PFSK-1 (cell line): ENCODE data around the gene GALNT18.
A peak's percentile ranks its signal among the peaks of the same experiment; 100 is the strongest.

ENCODE experiments used
- FOXP2 ChIP-seq: optimal IDR thresholded peaks from 2 replicates; pipeline ENCODE3; 2011; ENCODE audit warnings: borderline replicate concordance, control low read depth, inconsistent platforms; ENCODE audit not compliant: insufficient read depth; ENCODE audit errors: extremely low read length, extremely low read depth
- POLR2AphosphoS5 ChIP-seq: IDR thresholded peaks from 2 replicates; pipeline ENCODE4 v1.6.1; 2012; ENCODE audit warnings: low read depth, mild to moderate bottlenecking, control low read depth, low read length, moderate library complexity
- SIN3A ChIP-seq: IDR thresholded peaks from 2 replicates; pipeline ENCODE4 v1.6.1; 2012; ENCODE audit warnings: mild to moderate bottlenecking, low read length, moderate library complexity, borderline replicate concordance; ENCODE audit not compliant: insufficient read depth
- TAF1 ChIP-seq: IDR thresholded peaks from 2 replicates; pipeline ENCODE4 v1.6.1; 2012; ENCODE audit warnings: low read length, control low read depth, borderline replicate concordance; ENCODE audit not compliant: insufficient read depth
- TF ChIP-seq, protein P1 (sequence below), 2 experiments: IDR thresholded peaks; 2 replicates each; pipeline versions ENCODE4 v1.6.1 to v1.8.0; 2011 to 2012; ENCODE audit warnings: low read depth in 2 of 2, low read length in 2 of 2, control low read depth in 1 of 2, inconsistent platforms in 1 of 2, mild to moderate bottlenecking in 1 of 2, moderate library complexity in 1 of 2; ENCODE audit not compliant: insufficient read depth in 1 of 2

Gene GALNT18

DNA sequence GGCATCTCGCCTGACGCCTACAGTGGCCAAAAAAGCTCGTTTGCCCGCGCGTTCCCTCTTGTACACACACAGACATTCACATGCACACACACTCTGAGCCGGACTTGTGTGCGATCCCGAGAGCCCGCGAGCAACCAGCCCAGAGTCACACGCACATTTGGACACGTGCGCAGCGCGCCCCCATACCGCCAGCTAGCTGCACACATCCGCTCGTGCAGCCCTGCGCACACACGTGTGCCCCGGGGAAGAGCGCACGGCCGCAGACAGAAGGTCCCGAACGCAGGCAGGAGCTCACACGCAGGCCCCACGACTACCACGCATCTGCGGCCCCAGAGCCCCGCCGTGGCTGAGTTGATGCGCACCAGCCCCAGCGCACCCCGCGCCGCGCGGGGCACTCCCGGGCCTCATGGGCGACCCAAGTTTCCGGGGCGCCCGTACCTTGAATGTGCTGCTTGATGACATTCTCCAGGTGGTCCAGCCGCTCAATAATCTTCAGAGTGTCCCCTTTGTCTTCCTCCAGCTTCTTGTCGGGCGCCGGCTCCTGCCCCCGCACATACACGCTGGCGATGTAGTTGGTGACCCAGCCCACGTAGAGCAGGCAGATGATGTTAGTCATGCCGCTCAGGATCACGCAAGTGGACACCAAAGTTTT, 758 bp downstream of the GALNT18 start:
- TF ChIP-seq FOXP2: peak; percentile 16
- no peak for TF ChIP-seq POLR2AphosphoS5
- no peak for TF ChIP-seq TAF1
- TF ChIP-seq, protein P1, sequence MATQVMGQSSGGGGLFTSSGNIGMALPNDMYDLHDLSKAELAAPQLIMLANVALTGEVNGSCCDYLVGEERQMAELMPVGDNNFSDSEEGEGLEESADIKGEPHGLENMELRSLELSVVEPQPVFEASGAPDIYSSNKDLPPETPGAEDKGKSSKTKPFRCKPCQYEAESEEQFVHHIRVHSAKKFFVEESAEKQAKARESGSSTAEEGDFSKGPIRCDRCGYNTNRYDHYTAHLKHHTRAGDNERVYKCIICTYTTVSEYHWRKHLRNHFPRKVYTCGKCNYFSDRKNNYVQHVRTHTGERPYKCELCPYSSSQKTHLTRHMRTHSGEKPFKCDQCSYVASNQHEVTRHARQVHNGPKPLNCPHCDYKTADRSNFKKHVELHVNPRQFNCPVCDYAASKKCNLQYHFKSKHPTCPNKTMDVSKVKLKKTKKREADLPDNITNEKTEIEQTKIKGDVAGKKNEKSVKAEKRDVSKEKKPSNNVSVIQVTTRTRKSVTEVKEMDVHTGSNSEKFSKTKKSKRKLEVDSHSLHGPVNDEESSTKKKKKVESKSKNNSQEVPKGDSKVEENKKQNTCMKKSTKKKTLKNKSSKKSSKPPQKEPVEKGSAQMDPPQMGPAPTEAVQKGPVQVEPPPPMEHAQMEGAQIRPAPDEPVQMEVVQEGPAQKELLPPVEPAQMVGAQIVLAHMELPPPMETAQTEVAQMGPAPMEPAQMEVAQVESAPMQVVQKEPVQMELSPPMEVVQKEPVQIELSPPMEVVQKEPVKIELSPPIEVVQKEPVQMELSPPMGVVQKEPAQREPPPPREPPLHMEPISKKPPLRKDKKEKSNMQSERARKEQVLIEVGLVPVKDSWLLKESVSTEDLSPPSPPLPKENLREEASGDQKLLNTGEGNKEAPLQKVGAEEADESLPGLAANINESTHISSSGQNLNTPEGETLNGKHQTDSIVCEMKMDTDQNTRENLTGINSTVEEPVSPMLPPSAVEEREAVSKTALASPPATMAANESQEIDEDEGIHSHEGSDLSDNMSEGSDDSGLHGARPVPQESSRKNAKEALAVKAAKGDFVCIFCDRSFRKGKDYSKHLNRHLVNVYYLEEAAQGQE (IDR thresholded peaks at IDR 0.05; ENCODE audit: insufficient read depth in 1 of 2, low read depth in 2 of 2, low read length in 2 of 2): no peak
- TF ChIP-seq SIN3A: no peak

DNA sequence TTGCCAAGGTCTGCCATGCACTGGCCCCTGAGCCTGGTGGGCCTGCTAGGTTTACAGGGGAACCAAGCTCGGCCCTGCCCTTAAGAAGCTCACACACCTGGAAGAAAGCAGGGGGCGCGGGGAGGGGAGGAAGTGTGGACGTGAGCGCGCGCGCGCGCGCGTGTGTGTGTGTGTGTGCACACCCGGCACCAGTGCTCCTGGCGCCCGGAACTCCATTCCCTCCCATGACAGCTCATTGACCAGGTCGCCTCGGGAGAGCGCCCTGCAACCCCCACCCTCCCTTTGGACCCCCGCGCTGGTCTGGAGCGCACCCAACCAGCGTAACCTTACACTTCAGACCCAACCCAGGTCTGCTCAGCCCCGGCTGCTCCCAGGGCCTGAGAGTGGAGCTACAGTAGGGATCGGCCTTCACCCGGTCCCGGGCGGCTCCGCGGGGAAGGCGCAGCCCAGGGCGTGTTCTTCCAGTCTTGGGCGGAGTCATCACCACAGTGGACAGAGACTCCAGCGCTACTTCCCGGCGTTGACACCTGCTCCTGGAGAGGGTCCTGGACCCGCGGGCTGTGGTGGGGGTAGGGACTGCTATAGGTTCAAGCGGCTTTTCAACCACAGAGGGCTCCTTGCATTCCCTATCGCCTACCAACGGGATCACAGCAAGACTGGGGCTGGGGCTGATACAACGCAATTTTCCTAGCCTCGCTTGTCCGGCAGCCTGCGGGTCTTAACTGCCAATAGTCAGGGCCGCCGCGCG, 1.5 kb downstream of the GALNT18 start:
- TF ChIP-seq FOXP2 (no peak), TAF1 (no peak), SIN3A (no peak), POLR2AphosphoS5 (no peak)
- TF ChIP-seq, protein P1 (IDR thresholded peaks at IDR 0.05; ENCODE audit: insufficient read depth in 1 of 2, low read depth in 2 of 2, low read length in 2 of 2): no peak

DNA sequence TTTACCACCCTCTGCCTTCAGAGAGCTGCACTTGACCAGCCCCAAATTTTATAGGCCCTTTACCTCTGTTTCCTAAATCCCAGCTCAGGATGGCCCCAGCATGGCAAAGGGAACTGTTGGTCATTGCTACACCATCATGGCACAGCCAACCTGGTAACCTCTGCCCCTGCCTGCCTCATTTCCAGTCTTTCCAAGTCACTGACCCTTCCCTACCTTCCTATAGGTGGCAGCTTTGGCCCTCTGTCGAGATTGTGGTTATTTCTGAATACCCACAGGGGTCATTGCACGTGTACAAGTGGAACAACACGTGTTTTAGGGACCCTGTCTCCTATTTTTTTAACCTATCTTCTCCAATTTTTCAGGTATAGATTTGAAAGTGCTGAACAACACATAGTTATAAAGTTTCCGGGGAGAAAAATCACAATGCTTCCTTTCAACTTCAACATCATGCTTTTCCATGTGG, 2.8 kb downstream of the GALNT18 start:
- no peak for TF ChIP-seq POLR2AphosphoS5
- TF ChIP-seq, protein P1 (IDR thresholded peaks at IDR 0.05; ENCODE audit: insufficient read depth in 1 of 2, low read depth in 2 of 2, low read length in 2 of 2): no peak
- no peak for TF ChIP-seq TAF1
- TF ChIP-seq SIN3A: no peak
- TF ChIP-seq FOXP2: no peak

DNA sequence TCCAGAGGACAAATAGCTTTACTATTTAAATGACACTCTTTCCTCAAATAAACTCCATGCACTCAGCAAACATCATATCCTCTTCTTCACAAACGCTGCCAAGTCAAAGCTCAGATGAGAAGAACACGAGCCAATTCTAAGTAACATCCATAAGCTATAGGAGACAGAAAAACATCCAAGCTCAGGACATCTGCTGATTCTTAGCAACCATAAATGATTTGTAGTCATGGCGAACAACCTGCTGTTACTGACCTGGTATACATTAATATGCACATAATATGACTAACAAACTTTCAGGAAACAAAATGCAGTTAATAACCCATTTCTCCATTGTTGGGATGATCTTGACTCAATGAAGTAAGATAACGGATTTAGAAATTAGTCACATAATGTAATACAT, 6.7 kb downstream of the GALNT18 start:
- TF ChIP-seq FOXP2 (no peak), SIN3A (no peak), TAF1 (no peak), POLR2AphosphoS5 (no peak)
- TF ChIP-seq, protein P1 (IDR thresholded peaks at IDR 0.05; ENCODE audit: insufficient read depth in 1 of 2, low read depth in 2 of 2, low read length in 2 of 2): no peak
